Neural progenitor cell (in vitro differentiated cells): ENCODE measurements around the gene MCM5.

Source experiments
- CTCF ChIP-seq: fragments of 200-600 bp; sonication (generic); IDR thresholded peaks from 2 replicates; pipeline ENCODE4 v1.5.1; 2017; ENCODE audit warnings: antibody characterized with exemption, mild to moderate bottlenecking
- EZH2 ChIP-seq: fragments of 200-600 bp; sonication (generic); IDR thresholded peaks from 2 replicates; pipeline ENCODE4 v1.6.1; 2017; ENCODE audit warnings: antibody characterized with exemption, mild to moderate bottlenecking, moderate library complexity
- EZH2phosphoT487 ChIP-seq: fragments of 200-600 bp; sonication (generic); IDR thresholded peaks from 2 replicates; pipeline ENCODE4 v1.6.1; 2017; ENCODE audit warnings: antibody characterized with exemption

- TF ChIP-seq CTCF: no peak
- TF ChIP-seq EZH2phosphoT487: no peak
- TF ChIP-seq EZH2: no peak
These were observed 23.0 kb upstream of the MCM5 start for GRCh38 chr22:35376728-35377472.
